GM21723 (cell line): ENCODE results near the gene TMEM165.
"Not testable (repeated sequence)": the region's sequence is repeated elsewhere in the genome, so short reads cannot be mapped to it uniquely, and the experiment has no call there.

ENCODE experiments used
- ATAC-seq: cut with Tn5 transposase; IDR thresholded peaks from one replicate; pipeline ENCODE4 v1.9.1; 2021; ENCODE audit warnings: mild to moderate bottlenecking, moderate library complexity; ENCODE audit not compliant: unreplicated experiment

Gene TMEM165, protein sequence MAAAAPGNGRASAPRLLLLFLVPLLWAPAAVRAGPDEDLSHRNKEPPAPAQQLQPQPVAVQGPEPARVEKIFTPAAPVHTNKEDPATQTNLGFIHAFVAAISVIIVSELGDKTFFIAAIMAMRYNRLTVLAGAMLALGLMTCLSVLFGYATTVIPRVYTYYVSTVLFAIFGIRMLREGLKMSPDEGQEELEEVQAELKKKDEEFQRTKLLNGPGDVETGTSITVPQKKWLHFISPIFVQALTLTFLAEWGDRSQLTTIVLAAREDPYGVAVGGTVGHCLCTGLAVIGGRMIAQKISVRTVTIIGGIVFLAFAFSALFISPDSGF

DNA sequence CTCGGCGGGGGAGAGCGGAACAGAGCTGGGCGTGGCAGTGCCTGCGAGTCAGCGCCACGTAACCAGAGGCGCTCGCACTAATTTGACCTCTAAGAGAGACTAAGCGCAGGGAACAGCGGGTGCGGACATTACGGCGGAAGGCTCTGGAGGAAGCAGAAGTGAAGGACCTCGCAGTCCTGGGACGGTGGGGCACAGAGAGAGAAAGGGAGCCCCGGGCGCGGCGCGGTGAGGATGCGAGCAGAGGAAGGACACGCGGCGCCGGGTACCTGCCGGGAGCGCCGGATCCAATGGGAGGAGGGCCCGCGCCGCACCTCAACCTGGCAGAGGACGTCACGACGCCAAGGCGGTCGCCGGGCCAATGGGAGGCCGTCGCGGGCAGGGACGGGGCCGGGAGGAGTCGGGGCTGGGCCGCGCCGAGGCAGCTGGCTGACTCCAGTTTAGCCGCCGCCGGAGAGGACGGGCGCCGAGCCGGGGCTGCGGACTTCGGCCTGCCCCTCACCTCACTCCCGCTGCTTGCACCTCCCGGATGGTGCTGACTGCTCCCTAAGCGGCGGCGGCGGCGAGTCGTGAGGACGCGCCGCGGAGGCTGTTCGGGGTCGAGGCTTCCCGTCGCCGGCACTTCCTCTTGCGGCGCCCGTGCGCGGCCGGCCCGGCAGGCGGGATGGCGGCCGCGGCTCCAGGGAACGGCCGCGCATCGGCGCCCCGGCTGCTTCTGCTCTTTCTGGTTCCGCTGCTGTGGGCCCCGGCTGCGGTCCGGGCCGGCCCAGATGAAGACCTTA, at the start of gene TMEM165:
Gene TMEM165 (plus strand): TSS at position 429 of the 779 bp plus-strand sequence. CDS start 233 bp downstream, at position 662.
- peak; percentile 93 for ATAC-seq

DNA sequence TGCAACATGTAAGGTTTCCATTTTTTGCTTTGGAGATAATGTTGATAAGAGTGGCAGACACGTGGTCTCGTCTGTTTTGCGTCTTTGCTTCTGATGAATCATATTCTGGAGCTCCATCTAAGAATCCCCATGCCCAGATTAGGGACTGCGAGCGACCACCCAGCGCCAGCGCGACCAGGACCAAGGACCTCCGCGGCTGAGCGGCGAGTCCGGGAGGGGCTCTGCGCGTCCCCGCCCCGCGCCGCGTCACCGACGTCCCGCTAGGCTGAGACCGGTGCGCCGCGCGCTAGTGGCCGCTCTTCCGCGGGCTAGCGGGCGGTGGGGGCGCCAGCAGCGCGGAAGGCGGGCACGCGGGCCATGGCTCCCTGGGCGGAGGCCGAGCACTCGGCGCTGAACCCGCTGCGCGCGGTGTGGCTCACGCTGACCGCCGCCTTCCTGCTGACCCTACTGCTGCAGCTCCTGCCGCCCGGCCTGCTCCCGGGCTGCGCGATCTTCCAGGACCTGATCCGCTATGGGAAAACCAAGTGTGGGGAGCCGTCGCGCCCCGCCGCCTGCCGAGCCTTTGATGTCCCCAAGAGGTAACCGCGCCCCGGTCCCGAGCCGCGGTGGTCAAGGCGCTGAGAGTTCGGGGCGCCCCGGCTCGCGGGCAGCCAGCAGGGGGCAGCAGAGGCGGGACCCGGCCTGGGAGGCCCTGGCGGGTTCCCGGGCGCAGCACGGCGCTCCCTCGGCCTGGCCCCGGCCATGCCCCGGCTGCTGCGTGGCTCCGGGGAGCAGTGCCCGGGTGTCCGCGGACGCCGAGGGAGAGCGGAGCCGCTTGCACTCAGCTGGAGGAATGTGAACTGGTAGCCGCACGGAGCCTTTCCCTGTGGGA, 49.5 kb upstream of the TMEM165 start, which contains the start of gene SRD5A3:
Gene SRD5A3 (plus strand): TSS at position 263 of the 871 bp plus-strand sequence. CDS start 95 bp downstream, at position 358.
- ATAC-seq, result peak; percentile 94

DNA sequence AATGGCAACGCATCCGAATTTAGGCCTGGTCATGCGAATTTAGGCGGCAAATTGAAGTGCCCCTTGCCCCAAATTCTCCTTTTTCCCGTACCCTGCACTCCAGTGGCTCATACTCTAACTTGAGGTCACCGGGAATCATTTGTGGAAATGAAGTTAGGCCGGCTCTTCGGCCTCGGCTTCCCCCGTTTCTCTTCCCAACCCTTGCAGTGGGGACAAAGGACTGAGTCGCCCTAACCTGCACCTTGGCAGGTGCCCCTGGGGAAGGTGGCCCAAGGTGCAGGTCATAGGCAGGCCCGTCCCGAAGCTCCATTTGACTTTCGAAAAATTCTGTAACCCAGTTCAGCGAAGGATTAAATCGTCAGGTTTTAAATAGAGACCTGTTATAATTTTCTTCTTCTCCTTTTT, 48.9 kb upstream of the TMEM165 start:
- ATAC-seq, result peak; percentile 3

DNA sequence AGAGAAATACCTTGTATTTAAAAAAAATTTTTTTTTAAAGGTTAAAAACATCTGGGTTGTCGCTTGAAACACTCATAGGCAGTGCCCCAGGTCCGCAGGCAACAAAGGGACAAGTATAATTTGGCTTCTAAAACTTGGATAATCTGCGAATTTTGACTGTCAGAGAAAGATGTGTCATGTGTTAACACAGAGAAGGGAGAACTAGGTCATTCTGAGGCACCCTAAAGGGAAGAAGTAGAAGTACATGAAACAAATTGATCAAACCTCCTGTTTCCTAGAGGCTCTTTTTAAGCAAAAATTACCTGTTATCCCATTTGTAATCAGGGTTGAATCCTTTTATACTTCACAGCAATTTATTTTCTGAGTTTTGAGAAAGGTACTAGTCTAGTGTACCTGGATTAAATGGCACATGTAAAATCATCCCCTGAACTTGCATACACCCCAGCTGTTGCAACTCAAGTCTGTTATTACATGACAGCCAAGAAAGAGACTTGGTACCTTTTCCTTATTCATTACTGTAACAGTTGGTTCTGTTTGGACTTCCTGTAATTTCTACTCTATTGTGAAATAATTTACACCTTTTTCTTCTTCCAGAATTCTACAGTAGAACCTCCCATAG, 48.0 kb upstream of the TMEM165 start:
- ATAC-seq, result no peak

DNA sequence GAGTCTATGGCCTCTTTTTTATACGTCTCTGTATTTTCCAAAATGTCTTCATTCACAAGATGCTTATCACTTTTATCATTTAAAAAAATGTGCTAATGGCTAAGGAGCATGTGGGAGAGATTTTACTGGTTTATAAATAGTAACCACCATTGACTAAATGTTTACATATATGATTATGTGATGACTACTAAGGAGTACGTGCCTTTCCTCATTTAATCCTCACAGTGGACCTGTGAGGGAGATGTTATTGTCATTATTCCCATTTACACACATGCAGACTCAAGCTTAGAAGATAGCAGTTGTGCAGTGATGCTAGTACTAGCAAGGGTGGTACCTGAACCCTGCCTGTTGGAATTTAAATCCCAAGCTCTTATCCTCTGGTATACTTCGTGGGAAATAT, 47.3 kb upstream of the TMEM165 start:
- no peak for ATAC-seq

DNA sequence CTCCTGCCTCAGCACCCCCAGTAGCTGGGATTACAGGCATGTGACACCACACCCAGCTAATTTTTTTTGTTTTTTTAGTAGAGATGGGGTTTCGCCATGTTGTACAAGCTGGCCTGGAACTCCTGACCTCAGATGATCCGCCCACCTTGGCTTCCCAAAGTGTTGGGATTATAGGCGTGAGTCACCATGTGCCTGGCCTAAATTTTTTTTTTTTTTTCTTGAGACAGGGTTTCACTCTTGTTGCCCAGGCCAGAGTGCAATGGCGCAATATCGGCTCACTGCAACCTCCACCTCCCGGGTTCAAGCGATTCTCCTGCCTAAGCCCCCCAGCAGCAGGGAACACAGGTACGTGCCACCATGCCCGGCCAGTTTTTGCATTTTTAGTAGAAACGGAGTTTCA, 44.9 kb upstream of the TMEM165 start:
- ATAC-seq, result not testable (repeated sequence)

DNA sequence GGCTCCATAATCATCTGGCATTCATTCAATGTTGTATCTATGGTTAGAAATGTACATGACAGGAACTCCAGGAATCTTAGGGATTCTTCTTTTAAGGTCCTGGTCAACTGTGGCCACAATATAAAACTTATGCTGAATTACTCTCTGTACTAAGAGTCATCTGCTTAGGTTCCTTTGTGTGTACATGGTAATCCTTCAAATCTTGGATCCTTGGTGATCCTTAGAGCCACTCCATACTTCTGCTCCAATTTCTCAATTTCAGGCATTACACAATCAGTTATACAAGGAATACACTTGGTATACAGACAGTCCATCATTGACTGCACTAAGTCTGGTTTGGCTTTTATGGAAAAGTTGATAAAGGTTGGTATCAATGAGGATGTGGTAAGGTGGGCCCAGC, 43.9 kb upstream of the TMEM165 start:
- ATAC-seq, result no peak

DNA sequence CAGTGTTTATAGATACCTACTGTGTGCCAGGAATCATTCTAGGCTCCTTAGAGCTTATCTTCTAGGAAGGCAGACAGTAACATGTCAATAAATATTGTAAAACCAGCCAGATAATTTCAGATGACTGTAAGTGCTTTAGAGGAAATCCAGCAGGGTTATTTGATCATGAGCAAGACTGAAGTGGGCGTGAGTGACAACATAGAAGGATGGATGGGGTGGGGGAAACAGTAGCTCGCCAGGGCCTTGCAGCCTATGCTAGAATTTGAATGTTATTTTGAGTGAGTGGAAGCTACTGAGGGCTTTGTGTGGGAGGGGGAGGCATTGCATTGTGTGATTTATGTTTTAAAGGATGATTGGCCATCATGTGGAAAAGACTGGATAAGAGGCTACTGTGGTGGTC, 43.0 kb upstream of the TMEM165 start:
- no peak for ATAC-seq

DNA sequence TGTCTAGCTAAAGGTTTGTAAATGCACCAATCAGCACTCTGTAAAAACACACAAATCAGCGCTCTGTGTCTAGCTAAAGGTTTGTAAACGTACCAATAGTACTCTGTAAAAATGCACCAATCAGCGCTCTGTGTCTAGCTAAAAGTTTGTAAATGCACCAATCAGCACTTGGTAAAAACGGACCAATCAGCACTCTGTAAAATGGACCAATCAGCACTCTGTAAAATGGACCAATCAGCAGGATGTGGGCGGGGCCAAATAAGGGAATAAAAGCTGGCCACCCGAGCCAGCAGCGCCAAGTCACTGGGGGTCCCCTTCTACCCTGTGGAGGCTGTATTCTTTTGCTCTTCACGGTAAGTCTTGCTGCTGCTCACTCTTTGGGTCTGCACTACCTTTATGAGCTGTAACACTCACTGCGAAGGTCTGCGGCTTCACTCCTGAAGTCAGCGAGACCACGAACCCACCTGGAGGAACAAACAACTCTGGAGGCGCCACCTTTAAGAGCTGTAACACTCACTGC, 42.5 kb upstream of the TMEM165 start:
- not testable (repeated sequence) for ATAC-seq

DNA sequence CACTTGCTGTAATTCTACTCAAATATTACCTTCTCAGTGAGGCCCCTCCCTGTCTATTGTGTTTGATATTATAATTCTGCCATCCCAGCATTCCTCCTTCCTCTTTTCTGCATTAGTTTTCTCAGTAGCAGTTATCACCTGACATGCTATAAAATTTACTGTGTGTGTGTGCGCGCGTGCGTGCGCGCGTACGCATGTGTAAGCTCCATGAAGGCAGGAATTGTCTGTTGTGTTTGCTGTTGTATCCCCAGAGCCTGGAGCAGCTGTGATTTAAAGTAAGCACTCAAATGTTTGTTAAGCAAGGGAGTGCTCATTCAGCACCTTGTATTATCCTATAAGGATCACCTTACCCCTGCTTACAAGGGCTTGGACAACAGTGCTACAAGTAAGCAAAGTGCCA, 41.1 kb upstream of the TMEM165 start:
- no peak for ATAC-seq

DNA sequence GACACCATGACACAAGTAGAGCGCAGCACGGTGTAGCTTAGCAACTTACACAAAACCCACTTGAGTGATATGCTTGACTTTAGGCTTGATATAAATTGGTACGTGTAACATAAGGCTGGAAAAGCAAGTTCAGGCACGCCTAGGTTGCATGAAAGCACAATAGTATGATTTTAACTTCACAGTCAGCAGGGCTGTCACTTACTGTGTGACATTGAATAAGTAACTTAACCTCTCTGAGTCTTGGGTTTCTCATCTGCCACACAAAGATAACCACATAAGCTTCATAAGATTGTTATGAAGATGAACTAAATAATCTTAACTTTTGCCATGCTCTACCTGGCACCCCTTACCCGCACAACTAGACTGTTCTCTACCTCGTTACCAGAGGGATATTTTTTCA, 40.2 kb upstream of the TMEM165 start:
- ATAC-seq, result no peak

DNA sequence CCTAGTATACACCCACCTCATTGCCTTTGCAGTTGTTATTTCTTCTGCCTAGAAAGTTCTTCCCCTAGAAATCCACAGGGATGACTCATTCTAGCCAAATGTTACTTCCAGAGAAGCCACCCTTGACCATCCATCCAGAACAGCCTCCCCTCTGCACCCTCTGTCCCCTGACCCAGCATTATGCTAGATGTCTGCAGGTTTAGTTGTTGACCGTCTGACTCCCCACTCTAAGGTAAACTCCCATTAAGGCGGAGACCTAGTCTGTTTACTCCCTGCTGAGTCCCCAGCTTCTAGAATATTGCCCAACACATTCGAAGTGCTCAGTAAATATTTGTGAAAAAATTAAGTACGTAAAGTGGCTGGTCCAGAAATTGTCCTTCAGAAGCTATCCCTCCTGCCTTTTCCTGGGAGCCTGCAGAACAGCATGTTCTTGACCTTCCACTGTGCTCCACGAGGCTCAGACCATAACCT, 38.7 kb upstream of the TMEM165 start:
- ATAC-seq, result no peak

DNA sequence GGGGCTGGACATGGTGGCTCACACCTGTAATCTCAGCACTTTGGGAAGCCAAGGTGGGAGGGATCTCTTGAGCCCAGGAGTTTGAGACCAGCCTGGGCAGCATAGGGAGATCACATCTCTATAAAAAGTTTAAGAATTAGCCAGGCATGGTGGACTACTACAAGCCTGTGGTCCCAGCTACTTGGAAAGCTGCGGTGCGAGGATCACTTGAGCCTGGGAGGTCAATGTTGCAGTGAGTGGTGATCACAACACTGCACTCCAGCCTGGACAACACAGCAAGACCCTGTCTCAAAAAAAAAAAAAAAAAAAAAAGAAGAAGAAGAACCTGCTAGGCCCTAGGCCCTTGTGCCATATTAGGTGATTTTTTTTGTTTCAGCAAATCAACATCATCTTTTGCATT, 37.5 kb upstream of the TMEM165 start:
- ATAC-seq, result peak; percentile 17

DNA sequence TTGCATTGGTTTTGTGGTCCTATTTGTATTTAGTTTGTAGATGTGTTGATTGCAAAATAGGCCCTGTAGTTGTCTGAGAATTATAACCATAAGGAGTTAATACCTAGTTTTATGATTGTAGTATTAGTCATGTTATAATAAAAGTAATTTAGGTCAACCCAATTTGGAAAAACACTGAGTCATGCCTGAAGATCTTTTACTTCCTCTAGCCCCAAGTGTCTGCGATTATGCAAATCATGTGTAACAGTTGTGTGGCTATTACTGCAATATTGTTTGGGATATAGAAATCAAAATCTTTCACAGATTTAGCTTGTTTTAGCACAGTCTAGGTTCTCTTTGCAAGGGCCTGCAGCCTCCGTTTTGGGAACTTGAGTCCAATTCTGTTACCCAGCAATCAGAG, 37.1 kb upstream of the TMEM165 start:
- peak; percentile 78 for ATAC-seq

DNA sequence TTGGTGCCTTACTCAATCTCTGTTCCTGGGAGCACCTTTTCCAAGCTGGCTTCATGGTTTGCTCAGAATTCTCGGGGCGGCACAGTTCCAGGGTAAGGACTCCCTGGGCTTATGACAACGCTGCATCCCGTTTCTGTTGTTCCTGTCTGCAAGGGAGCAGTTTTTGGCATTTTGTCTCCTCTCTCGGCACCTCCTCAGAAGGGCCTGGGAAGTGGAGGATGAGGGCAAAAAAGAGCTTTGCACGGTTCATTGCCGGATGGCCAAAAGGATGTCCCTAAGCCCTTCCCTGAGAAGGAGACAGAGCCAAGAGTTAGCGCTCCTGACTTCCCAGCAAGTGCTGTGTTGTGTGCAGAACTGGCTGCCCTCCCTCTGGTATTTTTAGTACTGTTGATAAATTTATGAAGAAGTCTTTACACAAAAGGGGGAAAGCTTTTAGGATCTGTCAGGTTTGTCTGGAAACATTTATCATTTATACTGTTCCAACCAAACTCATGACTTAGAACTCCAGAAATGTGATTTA, 36.3 kb upstream of the TMEM165 start:
- no peak for ATAC-seq

DNA sequence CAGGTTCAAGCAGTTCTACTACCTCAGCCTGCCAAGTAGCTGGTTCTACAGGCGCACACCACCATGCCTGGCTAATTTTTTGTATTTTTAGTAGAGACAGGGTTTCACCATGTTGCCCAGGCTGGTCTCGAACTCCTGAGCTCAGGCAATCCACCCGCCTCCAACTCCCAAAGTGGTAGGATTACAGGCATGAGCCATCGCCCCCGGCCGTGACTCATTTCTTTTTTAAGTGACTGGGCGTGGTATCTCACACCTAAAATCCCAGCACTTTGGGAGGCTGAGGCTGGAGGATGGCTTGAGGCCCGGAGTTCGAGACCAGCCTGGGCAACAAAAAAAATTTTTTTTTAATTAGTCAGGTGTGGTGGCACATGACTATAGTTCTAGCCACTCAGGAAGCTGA, 32.8 kb upstream of the TMEM165 start:
- not testable (repeated sequence) for ATAC-seq

DNA sequence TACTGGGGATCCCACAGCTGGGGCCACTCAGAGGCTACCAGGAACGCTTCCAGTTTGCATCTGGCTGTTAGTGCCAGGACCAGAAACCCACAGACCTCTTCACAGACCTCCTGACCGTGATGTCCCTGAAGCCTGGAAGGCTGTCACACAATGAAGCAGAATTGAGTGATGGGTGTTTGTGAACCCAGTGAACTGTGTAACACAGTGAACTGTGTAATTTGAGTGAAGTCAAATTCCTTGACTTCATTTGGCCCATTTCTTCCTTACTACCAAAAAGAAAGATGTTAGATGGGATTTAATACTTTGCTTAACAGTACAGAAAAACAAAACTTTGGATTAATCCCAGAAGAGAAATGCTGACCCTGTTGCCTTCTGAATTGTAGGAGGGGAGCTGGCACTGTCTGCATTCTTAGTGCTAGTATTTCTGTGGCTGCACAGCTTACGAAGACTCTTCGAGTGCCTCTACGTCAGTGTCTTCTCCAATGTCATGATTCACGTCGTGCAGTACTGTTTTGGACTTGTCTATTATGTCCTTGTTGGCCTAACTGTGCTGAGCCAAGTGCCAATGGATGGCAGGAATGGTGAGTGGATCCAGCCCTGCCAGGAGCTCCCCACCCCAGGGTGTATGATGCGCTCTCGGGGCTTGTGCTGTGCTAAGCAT, 31.9 kb upstream of the TMEM165 start:
- ATAC-seq, result no peak

DNA sequence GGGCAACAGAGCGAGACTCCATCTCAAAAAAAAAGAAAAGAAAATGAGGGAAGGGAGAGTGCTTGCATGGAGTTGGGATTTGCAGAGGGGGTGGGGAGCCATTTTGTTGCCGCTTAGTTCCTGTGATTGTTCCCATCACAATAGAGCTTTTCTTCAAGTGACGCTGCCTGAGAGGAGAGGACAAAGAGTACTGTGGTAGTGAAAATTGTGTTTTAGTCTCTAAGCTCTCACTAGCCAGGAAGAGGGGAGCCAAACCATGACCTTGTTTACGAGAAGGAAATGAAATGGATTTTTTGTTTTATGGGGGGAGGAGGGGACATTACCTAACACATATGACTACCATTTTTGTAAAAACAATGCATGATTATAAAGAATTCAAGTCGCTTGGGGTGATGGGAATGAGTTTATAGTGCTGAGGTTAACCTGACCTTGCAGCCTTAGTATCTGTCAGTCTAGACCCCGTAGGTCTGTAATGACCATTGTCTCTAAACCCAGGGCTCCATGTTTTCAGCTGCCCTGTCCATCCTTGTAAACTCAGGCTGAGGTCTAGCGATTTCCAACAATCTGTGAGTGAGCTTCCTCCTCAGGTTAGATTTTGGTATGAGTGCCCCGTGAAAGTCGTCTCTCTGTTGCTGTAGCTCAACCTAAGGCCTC, 30.9 kb upstream of the TMEM165 start:
- no peak for ATAC-seq

DNA sequence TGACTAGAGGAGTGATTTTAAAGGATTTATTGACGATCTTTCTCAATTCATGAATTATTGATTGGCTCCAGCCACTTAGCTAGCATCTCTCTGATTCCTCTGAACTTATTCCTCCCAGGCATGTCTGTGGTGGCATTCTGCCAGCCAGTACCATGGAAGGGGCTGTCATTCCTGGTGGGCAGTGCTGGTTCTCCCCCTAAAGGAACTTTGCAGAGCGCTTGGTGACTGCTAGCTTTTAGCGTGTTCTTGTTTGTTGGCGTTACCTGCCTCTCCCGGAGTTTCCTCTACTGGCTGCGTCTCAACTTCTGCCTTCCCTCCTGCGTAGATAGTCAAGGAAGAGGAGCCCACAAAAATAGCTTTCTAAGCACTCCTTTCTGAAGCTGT, 30.4 kb upstream of the TMEM165 start:
- no peak for ATAC-seq
